ENCODE data around the gene SH2D2A.
A peak's percentile ranks its signal among the peaks of the same experiment; 100 is the strongest.
"Not testable (repeated sequence)": the region's sequence is repeated elsewhere in the genome, so short reads cannot be mapped to it uniquely, and the experiment has no call there.

SH2D2A gene

DNA sequence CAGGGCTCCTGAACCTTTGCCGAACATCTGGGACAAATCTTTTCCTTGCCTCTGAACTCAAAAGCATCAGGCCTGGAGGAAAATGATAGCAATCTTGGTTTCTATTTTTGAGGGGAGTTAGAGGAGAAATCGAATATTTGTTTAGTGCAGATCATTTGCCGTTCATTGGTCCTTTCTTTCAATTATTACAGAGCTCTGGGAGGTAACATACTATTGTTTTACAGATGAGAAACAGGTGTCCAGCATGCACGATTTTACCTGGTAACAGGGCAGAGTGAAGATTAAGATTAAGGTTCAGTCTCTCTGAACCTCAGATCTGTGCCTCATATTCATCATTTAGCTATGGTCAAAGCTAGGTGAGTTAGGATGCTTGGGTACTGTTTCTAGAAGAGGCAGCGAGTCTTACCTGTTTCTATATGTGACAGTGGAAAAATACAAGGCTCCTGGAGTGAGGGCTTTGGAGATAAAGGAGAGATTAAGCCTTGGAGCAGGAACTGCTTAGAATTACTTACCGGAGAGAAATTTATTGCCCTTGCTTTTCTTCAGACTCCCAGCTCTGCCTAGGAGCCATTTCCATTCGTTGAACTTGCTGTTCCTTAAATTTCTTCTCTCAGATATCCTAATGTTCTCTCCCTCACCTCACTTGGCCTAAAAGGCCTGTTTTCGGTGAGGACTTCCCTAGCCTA, 47.9 kb downstream of the SH2D2A start:
- DNase-seq (ENCODE audit: low spot score) = peak; percentile 14

DNA sequence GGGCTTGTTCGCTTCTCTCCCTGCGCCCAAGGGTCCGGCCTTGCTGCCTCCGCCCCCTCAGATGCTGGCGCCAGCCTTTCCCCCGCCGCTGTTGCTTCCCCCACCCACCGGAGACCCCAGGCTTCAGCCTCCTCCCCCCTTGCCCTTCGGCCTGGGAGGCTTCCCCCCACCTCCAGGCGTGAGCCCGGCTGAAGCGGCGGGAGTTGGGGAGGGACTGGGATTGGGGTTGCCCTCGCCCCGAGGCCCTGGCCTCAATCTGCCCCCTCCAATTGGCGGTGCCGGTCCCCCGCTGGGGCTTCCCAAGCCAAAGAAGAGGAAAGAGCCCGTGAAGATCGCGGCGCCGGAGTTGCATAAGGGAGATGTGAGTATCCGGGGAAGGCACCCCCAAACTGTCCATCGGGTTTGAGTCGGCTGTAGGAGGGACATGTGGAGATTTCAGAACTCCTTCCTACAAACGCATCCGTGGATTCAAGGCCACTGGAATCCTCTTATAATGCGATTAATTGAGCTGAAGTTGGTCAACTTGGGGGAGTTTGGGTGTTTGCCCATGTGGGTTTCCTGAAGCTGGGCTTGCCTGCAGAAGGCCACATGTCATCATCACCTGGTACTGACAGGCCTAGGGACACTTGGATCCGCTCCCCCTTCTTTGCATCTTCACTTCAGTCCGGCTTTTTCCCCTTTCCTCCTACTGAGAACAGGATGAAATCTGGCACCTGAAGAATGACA, 48.6 kb downstream of the SH2D2A start:
- DNase-seq (ENCODE audit: low spot score) = peak; percentile 54

GRCh38 chr1:156767101-156767878, 49.4 kb downstream of the SH2D2A start, which contains the start of gene PRCC:
Gene PRCC, plus strand, starts transcription at chr1:156767535. Its CDS starts 237 bp downstream, at chr1:156767772.
- DNase-seq (ENCODE audit: low spot score) = peak; percentile 99

- peak; percentile 72 for DNase-seq (ENCODE audit: low spot score)
These were observed 50.1 kb downstream of the SH2D2A start for GRCh38 chr1:156766298-156767100.

DNA sequence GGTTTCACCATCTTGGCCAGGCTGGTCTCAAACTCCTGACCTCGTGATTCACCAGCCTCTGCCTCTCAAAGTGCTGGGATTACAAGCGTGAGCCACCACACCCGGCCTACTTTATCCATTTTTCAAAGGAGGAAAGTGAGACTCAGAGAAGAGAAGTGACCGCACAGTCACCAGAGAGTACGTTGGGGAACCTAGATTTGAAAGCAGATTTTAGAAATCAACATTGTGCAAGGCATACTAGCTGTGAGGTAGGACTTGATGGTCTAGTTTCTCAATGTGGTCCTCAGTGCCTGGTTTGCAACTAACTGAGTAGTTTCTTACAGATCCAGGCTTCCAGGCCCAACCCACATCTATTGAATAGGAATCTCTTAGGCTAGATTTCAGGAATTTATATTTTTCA, 51.0 kb downstream of the SH2D2A start:
- no peak for DNase-seq (ENCODE audit: low spot score)

GRCh38 chr1:156765136-156765535, 51.5 kb downstream of the SH2D2A start:
- DNase-seq (ENCODE audit: low spot score) = not testable (repeated sequence)

- no peak for DNase-seq (ENCODE audit: low spot score)
These were observed 55.9 kb downstream of the SH2D2A start for GRCh38 chr1:156760796-156761104.

GRCh38 chr1:156760092-156760795, 56.4 kb downstream of the SH2D2A start:
- DNase-seq (ENCODE audit: low spot score) = no peak

GRCh38 chr1:156757572-156758253, 58.9 kb downstream of the SH2D2A start:
- peak; percentile 88 for DNase-seq (ENCODE audit: low spot score)

GRCh38 chr1:156756355-156756754, 60.3 kb downstream of the SH2D2A start:
- peak; percentile 41 for DNase-seq (ENCODE audit: low spot score)
